ENCODE data around the gene IMPACT.

IMPACT gene

GRCh38 chr18:24491927-24492834 is 65.7 kb downstream of the IMPACT start:
- TF ChIP-seq POLR2AphosphoS5 (IDR thresholded peaks at IDR 0.05; ENCODE audit: low read depth, low read length) (no peak), SIN3A (IDR thresholded peaks at IDR 0.05; ENCODE audit: borderline replicate concordance, insufficient read depth, low read length) (no peak), FOXP2 (optimal IDR thresholded peaks at IDR 0.05; ENCODE audit: borderline replicate concordance, extremely low read depth, extremely low read length, insufficient read depth) (no peak), TAF1 (IDR thresholded peaks at IDR 0.05; ENCODE audit: borderline replicate concordance, insufficient read depth, low read length) (no peak)
- TF ChIP-seq, protein P1, sequence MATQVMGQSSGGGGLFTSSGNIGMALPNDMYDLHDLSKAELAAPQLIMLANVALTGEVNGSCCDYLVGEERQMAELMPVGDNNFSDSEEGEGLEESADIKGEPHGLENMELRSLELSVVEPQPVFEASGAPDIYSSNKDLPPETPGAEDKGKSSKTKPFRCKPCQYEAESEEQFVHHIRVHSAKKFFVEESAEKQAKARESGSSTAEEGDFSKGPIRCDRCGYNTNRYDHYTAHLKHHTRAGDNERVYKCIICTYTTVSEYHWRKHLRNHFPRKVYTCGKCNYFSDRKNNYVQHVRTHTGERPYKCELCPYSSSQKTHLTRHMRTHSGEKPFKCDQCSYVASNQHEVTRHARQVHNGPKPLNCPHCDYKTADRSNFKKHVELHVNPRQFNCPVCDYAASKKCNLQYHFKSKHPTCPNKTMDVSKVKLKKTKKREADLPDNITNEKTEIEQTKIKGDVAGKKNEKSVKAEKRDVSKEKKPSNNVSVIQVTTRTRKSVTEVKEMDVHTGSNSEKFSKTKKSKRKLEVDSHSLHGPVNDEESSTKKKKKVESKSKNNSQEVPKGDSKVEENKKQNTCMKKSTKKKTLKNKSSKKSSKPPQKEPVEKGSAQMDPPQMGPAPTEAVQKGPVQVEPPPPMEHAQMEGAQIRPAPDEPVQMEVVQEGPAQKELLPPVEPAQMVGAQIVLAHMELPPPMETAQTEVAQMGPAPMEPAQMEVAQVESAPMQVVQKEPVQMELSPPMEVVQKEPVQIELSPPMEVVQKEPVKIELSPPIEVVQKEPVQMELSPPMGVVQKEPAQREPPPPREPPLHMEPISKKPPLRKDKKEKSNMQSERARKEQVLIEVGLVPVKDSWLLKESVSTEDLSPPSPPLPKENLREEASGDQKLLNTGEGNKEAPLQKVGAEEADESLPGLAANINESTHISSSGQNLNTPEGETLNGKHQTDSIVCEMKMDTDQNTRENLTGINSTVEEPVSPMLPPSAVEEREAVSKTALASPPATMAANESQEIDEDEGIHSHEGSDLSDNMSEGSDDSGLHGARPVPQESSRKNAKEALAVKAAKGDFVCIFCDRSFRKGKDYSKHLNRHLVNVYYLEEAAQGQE (IDR thresholded peaks at IDR 0.05; ENCODE audit: insufficient read depth in 1 of 2, low read depth in 2 of 2, low read length in 2 of 2), result no peak

- TF ChIP-seq, protein P1 (IDR thresholded peaks at IDR 0.05; ENCODE audit: insufficient read depth in 1 of 2, low read depth in 2 of 2, low read length in 2 of 2), result no peak
- no peak for TF ChIP-seq SIN3A (IDR thresholded peaks at IDR 0.05; ENCODE audit: borderline replicate concordance, insufficient read depth, low read length)
Observed at GRCh38 chr18:24494586-24494985, 68.1 kb downstream of the IMPACT start.

GRCh38 chr18:24497031-24497754 is 70.7 kb downstream of the IMPACT start:
- TF ChIP-seq TAF1 (IDR thresholded peaks at IDR 0.05; ENCODE audit: borderline replicate concordance, insufficient read depth, low read length) (no peak), FOXP2 (optimal IDR thresholded peaks at IDR 0.05; ENCODE audit: borderline replicate concordance, extremely low read depth, extremely low read length, insufficient read depth) (no peak), POLR2AphosphoS5 (IDR thresholded peaks at IDR 0.05; ENCODE audit: low read depth, low read length) (no peak), SIN3A (IDR thresholded peaks at IDR 0.05; ENCODE audit: borderline replicate concordance, insufficient read depth, low read length) (no peak)
- TF ChIP-seq, protein P1 (IDR thresholded peaks at IDR 0.05; ENCODE audit: insufficient read depth in 1 of 2, low read depth in 2 of 2, low read length in 2 of 2), result no peak

GRCh38 chr18:24499814-24500213 is 73.3 kb downstream of the IMPACT start:
- TF ChIP-seq FOXP2 (optimal IDR thresholded peaks at IDR 0.05; ENCODE audit: borderline replicate concordance, extremely low read depth, extremely low read length, insufficient read depth) (no peak), SIN3A (IDR thresholded peaks at IDR 0.05; ENCODE audit: borderline replicate concordance, insufficient read depth, low read length) (no peak), TAF1 (IDR thresholded peaks at IDR 0.05; ENCODE audit: borderline replicate concordance, insufficient read depth, low read length) (no peak), POLR2AphosphoS5 (IDR thresholded peaks at IDR 0.05; ENCODE audit: low read depth, low read length) (no peak)
- TF ChIP-seq, protein P1 (IDR thresholded peaks at IDR 0.05; ENCODE audit: insufficient read depth in 1 of 2, low read depth in 2 of 2, low read length in 2 of 2), result no peak
